DMS53 treated with DMSO at 0.1 percent for 48 hours (cell line): ENCODE results near the gene SUPT6H.
A peak's percentile ranks its signal among the peaks of the same experiment; 100 is the strongest.
"Not testable (repeated sequence)": the region's sequence is repeated elsewhere in the genome, so short reads cannot be mapped to it uniquely, and the experiment has no call there.

Experiments used
- DNase-seq: peaks from one replicate; lab custom pipeline; 2025; ENCODE audit not compliant: unreplicated experiment; lab: John Stamatoyannopoulos, UW

SUPT6H gene

DNA sequence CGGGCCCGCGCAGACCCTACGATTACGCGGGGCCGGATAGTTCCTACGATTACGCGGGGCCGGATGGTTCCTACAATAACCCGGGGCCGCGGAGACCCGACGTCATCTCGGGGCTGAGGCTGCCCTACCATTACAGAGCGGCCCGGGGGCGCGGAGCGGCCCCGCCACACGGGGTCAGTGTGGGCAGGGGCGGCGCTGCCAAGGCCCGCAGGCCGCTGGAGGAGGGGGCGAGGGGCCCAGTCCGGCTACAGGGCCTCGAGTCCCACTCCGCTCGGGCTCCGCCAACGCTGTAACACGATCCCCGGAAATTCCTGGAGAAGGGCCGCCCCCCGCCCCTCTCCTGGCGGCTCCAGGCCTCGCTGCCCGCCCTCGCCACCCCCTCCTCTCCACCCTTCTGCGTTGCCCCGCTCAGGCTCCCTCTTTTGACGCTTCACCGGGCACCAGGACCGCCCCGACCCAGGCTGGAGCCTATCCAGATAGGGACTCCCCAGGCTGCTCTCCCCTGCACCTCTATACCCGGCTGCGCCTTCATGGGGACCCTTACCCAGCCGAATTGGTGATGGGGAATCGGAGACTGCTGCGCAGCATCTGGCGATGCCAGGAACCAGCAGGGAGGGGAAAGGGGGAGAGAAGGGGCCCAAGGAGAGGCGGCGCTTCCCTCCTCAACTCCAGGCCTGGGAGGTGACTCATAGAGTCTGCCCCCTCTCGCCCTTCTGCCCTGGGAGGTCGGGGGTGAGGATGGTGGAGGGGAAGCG, 55.8 kb downstream of the SUPT6H start, which contains the start of gene RAB34:
Gene RAB34 (minus strand): TSS at position 291 of the 755 bp plus-strand sequence. CDS start 602 bp downstream, outside the sequence.
- peak; percentile 35 for DNase-seq

- DNase-seq = no peak
Measured at GRCh38 chr17:28718333-28719020, 56.5 kb downstream of the SUPT6H start.

DNA sequence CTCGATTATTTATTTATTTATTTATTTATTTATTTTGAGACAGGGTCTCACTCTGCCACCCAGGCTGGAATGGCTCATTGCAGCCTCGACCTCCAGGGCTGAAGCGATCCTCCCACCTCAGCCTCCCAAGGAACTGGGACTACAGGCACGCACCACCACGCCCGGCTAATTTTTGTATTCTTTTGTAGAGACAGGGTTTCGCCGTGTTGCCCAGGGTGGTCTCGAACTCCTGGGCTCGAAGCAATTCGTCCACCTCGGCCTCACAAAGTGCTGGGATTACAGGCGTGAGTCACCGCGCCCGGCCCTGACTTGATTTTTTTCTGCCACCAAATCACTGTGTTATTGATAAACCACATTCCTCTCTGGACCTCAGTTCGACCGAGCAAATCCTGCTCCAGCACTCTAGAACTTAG, 57.0 kb downstream of the SUPT6H start:
- DNase-seq = no peak

DNA sequence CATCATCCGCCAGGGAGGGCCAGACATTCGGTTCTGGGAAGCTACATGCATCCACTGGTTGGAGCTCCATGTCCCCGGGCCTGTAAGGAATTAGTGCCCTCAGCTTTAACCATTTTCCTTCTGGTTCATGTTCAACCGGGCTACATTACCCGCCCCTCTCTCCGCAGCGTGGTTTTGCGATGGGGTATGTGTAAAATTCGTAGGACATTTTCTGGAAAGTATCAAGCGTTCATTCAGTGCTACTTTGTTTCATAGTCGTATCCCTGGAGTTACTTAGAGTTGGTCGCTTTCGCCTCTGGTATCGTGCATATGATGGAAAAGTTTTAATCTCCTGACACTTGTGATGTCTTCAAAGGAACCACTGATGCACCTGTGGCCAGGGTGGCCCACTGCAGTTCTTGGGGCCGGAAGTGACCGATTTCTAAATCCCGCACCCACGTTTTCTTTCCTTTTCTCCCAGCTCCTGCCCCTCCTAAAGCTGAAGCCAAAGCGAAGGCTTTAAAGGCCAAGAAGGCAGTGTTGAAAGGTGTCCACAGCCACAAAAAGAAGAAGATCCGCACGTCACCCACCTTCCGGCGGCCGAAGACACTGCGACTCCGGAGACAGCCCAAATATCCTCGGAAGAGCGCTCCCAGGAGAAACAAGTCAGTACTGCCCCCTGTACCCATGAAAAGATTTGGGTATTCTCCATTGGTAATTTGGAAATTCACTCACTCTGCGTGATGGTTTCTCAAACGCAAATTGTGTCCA, 58.4 kb downstream of the SUPT6H start:
- DNase-seq = no peak

DNA sequence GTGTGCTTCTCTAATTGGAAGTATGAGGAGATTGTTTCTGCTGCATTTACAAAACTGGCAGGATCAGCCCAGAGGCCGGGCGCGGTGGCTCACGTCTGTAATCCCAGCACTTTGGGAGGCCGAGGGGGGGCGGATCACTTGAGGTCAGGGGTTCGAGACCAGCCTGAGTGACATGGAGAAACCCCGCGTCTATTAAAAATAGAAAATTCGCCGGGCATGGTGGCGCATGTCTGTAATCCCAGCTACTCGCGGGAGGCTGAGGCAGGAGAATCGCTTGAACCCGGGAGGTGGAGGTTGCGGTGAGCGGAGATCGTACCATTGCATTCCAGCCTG, 59.0 kb downstream of the SUPT6H start:
- not testable (repeated sequence) for DNase-seq

DNA sequence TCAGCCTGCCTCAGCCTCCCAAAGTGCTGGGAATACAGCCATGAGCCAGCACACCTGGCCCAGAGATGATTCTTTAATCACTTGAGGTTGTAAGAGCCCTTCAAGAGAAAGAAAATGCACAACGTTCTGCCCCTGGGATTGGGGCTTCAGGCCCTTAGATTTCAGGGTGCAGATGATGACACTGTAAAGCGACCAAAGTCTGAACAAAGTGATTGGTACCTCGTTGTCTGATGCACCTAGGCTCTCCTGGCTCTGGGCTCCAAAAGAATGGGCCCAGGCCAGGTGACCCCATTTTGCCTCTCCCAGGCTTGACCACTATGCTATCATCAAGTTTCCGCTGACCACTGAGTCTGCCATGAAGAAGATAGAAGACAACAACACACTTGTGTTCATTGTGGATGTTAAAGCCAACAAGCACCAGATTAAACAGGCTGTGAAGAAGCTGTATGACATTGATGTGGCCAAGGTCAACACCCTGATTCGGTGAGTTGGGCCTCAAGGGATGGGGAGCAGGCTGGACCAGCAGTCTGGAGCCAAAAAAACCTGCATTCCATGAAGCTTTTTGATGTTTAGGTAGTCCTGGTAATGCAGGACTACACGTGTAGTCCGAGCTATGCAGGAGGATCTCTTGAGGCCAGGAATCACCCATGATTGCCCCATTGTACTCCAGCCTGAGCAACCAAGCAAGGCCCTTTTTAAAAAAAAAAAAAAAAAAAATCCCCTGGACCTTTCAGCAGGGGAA, 60.6 kb downstream of the SUPT6H start:
- DNase-seq = no peak

DNA sequence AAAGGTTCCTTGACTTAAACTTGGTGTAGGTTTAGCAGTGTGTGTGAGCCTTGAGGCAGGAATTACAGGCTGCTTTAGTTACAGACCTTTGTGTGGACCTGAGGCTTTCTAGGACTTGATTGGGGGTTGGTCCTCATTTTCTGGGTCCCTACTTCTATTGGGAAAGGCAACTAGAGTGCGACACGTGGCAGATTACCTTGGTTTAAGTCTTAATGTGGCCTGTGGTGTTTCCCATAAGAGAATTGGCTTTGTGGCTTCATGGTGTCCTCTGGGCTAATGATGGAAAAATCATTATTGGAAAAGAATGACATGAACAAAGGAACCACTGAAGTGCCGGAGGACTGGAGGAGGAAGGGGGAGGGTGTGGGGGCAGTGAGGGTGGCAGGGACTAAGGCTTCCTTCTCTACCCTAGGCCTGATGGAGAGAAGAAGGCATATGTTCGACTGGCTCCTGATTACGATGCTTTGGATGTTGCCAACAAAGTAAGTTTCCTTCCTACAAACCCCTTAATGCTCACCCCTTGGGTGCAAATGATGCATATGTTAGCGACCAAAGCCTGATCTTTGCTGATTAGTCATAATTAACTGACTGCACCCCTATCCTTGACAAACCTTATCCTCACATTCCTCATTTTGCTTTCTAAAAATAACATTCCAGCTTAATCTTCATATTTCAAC, 61.3 kb downstream of the SUPT6H start:
- DNase-seq = no peak

DNA sequence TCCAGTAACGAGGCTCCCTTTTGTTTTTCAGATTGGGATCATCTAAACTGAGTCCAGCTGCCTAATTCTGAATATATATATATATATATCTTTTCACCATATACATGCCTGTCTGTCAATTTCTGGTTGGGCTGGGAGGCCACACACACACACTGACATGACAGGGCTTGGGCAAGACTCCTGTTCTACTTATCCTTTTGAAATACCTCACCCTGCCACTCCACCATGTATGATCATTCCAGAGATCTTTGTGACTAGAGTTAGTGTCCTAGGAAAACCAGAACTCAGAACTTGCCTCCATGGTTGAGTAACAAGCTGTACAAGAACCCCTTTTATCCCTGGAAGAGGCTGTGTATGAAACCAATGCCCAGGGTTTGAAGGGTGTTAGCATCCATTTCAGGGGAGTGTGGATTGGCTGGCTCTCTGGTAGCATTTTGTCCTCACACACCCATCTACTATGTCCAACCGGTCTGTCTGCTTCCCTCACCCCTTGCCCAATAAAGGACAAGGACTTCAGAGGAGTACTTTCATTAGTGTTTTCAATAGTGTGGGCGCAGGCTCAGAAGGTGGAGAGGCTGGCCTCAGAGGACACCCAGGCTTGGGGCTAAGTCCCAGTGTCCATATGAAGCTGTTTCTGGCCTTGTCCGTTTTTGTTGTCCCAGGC, 62.0 kb downstream of the SUPT6H start:
- not testable (repeated sequence) for DNase-seq

DNA sequence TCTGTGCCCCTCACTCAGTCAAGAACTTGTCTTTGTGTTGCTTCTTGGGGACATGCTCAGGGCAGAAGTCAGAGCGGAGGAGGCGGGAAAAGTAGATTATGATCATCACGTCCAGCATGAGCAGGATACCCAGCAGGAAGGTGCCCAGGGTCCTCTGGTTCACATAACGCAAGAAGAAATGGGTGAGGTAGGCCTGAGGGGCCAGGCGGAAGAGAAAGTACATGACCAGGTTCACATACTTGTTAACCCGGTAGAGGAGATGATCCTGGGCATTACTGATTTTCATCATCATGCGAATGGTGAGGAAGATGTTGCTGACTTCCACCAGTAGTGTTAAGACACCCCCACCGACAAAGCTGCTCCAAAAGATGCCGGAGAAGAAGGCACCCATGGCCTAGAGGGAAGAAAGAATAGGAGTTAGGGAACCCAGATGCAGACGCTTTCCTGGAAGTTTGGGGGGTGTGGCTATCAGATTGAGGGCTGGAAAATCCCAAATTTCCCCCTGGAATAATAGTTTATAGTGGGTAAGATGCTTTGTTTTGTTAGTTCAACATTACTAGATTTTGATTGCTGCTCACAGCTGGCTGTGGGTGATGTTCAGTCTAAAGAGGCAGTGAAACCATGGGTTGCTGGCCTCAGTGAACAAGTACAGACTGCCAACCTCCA, 62.6 kb downstream of the SUPT6H start:
- no peak for DNase-seq

- peak; percentile 43 for DNase-seq
Measured at GRCh38 chr17:28725166-28725659, 63.2 kb downstream of the SUPT6H start.

DNA sequence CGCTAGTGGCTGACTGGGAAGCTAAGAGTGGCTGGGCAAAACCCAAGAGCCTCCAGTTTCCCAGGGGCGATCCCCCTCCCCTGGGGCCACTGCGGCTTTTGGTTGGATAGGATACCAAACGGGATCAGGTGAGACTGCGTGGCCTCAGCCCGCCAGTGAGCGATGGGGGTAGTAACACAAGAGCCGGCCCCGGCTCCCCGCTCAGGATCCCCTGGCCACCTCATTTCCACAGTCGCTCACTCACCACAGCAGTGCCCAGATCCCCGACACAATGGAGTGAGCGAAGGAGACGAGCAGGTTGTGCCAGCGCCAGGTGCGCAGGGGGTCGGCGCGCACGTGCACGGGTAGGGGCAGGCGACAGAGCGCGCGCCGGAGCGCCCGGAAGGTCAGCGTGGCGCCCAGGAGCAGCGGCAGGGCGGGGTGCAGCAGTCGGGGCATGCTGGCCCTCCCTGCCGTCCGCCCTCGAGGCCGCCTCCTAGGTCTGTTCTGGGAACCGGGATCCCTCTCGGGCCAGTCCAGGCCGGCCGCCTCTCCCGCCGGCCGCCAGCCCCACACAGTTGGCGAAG, 63.7 kb downstream of the SUPT6H start:
- DNase-seq = no peak

DNA sequence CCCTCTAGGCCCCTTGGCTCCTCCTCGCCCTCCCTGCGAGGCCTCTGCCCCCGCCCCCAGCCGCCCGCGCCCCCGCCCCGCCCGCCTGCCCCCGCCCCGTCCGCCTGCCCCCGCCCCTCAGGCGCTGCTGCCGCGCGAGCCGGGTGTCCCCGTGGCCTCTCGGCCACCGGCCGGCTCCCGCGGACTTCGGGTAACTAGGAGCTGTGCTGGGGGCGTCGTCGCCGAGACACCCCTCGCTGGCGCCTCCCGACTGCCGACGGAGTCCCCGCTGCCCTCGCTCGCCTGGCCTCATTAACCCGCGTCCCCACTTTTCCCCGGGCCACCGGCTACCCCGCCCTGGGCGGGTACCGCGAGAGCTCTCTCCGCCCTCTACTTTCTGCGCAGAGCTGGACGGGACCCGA, 64.2 kb downstream of the SUPT6H start, which contains the start of gene TLCD1:
Gene TLCD1 (minus strand): TSS at position 8 of the 401 bp plus-strand sequence. CDS start 136 bp downstream, outside the sequence.
- DNase-seq = no peak

DNA sequence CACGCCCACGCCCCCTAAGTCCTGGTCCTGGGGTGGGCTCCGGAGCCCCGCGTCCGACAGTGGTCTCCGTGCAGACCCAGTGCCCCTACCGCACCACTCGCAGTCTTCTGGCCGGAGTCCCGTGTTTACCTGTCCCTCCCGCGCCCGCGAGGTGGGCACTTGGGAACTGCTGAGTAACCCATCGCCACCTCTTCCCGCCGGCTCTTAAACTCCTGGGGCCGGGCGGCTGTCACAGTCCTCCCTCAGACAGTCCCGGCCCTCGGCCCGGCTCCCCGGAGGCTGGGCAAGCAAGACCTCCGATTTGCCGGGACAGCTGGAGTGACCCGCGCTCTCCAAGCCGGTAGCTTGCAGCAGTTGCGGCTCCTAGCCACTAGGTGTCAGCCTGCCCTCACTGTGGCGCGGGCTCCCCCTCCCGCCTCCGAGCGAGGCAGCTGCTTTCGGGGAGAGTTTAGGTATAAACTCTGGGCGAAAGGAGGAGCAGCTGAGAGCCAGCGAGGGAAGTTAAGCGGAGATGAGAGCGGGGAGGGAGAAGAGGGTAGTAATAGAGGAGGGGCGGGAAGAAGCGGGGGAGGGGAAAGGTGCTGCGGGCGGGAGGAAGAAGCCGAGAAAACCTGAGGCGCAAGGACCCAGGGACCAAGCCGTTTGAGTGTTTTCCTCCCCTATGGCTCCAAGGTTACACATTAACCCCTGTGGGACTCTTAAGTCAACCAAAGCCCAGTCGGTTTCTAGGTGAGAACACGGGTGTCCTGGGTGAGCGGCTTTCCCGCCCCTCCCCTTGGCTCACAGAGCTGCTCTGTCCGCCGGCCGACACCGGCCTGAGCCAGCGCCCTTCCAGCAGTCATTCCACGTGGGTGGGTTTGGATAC, 64.9 kb downstream of the SUPT6H start:
- peak; percentile 92 for DNase-seq

GRCh38 chr17:28728364-28729200, 66.6 kb downstream of the SUPT6H start, which contains the start of gene NEK8:
Gene NEK8 (plus strand): TSS chr17:28728788. CDS start chr17:28728814, 26 bp downstream.
- peak; percentile 79 for DNase-seq

DNA sequence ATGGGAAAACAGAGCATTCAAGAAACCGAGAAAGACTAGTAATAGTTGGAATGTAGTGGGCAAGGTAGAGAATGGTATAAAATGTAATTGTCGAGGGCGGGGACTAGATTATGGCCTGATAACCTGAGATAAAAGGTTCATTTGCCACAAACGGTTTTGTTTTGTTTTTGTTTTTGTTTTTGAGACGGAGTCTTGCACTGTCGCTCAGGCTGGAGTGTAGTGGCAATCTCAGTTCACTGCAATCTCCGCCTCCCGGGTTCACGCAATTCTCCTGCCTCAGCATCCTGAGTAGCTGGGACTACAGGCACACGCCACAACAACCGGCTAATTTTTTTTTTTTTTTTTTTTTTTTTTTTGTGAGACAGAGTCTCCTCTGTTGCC, 67.9 kb downstream of the SUPT6H start:
- no peak for DNase-seq

- no peak for DNase-seq
Measured at GRCh38 chr17:28733346-28733745, 71.3 kb downstream of the SUPT6H start.

DNA sequence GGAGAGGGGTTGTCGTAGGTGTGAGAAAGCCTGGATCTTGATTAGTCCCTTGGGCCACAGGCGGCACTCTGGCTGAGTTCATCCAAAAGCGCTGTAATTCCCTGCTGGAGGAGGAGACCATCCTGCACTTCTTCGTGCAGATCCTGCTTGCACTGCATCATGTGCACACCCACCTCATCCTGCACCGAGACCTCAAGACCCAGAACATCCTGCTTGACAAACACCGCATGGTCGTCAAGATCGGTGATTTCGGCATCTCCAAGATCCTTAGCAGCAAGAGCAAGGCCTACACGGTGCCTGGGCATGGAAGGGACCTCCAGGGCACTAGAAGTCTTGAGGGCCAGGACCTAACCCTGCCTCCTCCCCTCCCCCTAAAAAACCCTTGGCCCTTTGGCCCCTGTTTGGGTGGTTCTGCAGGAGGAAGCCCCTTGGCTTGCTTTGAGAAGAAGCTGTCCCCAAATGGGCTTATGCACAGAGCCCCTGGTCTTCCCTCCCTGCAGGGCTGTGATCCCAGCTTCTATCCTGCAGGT, 72.8 kb downstream of the SUPT6H start:
- DNase-seq = no peak
